BJ (cell line): ENCODE results near the gene RABAC1. TPM values are rescaled to one million over a fixed set of nuclear protein-coding genes. Genes with fewer than 3 reads are reported as not detected.
A peak's percentile ranks its signal among the peaks of the same experiment; 100 is the strongest.

Experiments
- CTCF ChIA-PET: fragments of 350-600 bp; formaldehyde crosslinking; extraction: SDS; loops from one replicate; lab custom pipeline; 2021; ENCODE audit warnings: antibody characterized with exemption, inconsistent platforms; lab: Yijun Ruan, JAX
- POLR2A ChIA-PET: fragments of 300-600 bp; sonication (Branson Sonifier 250); formaldehyde crosslinking; extraction: SDS; loops from one replicate; lab custom pipeline; 2021; ENCODE audit warnings: antibody characterized with exemption; lab: Charles Lee
- DNase-seq: peaks from one replicate; pipeline ENCODE4 v3.0.0-alpha.2; 2011; ENCODE audit warnings: low read depth
- H3K27me3 ChIP-seq: 2 replicates; pipeline ENCODE4 v1.6.0; 2011; ENCODE audit warnings: low read length; ENCODE audit not compliant: control insufficient read depth, insufficient read depth
- H3K36me3 ChIP-seq: 2 replicates; pipeline ENCODE4 v1.5.1; 2011; ENCODE audit warnings: low read length; ENCODE audit not compliant: control insufficient read depth, insufficient read depth
- H3K4me3 ChIP-seq: 2 replicates; pipeline ENCODE4 v1.5.1; 2011; ENCODE audit warnings: low read depth, mild to moderate bottlenecking, control low read depth, low read length
- polyA plus RNA-seq: library from polyadenylated mRNA; depleted of rRNA; stranded (reverse); fragments of >200 nt; gene quantifications from 2 replicates; pipeline ENCODE4 v1.2.3, GENCODE V29; 2011
- TF ChIP-seq, protein P1 (sequence below): IDR thresholded peaks from 2 replicates; pipeline ENCODE4 v1.5.1; 2011; ENCODE audit warnings: low read depth, mild to moderate bottlenecking, control low read depth, inconsistent platforms, low read length, moderate library complexity; ENCODE audit not compliant: insufficient read depth

Gene RABAC1
- polyA plus RNA-seq, 1 experiment, result 361 TPM

DNA sequence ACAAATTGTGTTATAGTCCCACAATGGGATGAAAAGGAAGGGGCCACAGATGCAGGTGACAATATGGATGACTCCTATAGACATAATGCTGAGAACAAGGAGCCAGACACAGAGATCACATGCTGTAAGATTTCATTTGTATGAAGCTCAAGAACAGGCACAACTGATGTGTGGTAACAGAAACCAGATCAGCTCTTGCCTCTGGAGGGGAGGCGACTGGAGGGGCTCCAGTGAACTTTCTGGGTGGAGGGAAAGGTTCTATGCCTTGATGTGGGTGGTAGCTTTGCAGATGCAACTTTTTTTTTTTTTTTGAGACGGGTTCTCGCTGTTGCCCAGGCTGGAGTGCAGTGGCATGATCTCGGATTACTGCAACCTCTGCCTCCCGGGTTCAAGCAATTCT lies 6.0 kb upstream of the RABAC1 start:
- ChIA-PET POLR2A (no interaction called here), CTCF (interaction anchor here (0.7 to 1.5 kb wide), 2 partner anchors 29 to 32 kb away, joined by 3 to 7 read pairs; partner anchors contain the start of gene ATP1A3)
- no peak for DNase-seq
- Histone ChIP-seq H3K27me3 (no peaks in the 10 kb centered on the region), H3K4me3 (no peak overlapping the region), H3K36me3 (no peaks in the 10 kb centered on the region)
- TF ChIP-seq, protein P1, sequence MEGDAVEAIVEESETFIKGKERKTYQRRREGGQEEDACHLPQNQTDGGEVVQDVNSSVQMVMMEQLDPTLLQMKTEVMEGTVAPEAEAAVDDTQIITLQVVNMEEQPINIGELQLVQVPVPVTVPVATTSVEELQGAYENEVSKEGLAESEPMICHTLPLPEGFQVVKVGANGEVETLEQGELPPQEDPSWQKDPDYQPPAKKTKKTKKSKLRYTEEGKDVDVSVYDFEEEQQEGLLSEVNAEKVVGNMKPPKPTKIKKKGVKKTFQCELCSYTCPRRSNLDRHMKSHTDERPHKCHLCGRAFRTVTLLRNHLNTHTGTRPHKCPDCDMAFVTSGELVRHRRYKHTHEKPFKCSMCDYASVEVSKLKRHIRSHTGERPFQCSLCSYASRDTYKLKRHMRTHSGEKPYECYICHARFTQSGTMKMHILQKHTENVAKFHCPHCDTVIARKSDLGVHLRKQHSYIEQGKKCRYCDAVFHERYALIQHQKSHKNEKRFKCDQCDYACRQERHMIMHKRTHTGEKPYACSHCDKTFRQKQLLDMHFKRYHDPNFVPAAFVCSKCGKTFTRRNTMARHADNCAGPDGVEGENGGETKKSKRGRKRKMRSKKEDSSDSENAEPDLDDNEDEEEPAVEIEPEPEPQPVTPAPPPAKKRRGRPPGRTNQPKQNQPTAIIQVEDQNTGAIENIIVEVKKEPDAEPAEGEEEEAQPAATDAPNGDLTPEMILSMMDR, result no peak

DNA sequence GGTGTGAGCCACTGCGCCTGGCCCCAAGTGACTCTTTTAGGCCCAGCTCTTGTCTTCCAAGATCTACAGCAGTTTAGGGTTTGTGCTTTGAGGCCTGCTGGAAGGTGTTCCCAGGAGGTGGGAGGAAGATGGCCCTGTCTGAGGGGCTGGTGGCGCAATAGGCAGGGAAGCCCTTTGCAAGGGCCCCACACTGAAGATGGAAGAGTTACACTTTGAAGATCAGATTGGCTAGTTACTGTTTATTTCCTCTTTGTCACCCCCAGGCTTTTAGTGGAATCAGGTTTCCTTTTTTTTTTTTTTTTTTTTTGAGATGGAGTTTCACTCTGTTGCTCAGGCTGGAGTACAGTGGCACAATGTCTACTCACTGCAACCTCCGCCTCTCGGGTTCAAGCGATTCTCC lies 1.9 kb upstream of the RABAC1 start:
- TF ChIP-seq, protein P1, result no peak
- POLR2A ChIA-PET, result interaction anchor here (0.6 kb wide), 1 partner anchor 103 kb away, joined by 4 read pairs; no protein-coding TSS in a partner anchor
- Histone ChIP-seq H3K36me3 (peaks cover 6% of the 10 kb centered on the region), H3K4me3 (no peak overlapping the region), H3K27me3 (no peaks in the 10 kb centered on the region)
- no peak for DNase-seq
- CTCF ChIA-PET, result interaction anchor here (1.3 to 1.5 kb wide), 2 partner anchors 65 to 74 kb away, joined by 3 to 5 read pairs; no protein-coding TSS in a partner anchor

DNA sequence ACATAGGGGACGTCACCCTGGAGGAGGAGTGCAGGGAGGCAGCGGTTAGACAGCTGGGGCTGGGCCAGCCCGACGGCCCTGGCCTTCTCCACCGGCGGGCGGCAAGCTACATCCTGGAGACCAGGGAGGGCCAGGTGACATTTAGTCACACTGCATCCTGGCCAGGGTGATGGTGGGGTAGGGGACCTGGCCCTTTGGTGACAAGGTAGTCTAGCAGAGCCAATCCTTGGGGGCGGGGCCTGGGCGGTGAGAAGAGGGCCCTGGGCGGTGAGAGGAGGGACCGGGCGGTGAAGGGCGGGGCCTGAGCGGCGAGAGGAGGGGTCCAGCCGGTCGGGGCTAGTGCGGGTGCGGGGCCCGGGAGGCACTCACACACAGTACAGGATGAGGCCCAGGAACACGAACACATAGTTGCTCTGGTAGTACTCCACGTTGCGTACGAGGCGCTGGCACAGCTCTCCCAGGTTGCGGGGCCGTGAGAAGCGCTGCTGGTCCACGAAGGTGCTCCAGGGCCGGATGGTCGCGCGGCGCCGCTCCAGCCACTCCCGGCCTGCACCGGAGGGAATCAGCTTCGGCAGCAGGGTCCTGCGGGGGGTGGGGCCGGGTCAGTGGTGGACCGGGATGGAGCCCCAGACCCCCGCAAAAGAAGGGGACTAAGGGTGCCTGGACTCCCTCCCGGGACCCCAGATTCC lies 610 bp downstream of the RABAC1 start:
- no peak for DNase-seq
- no peaks in the 10 kb centered on the region for H3K27me3 ChIP-seq
- TF ChIP-seq, protein P1, result no peak
- peaks cover 13% of the 10 kb centered on the region for H3K36me3 ChIP-seq
- ChIA-PET CTCF (interaction anchor here (0.6 to 3.6 kb wide), 13 partner anchors 12 to 227 kb away, joined by 3 to 20 read pairs (median 3); partner anchors contain the start of gene RPS19), POLR2A (interaction anchor here (0.6 to 0.7 kb wide), 2 partner anchors 10 to 12 kb away, joined by 3 read pairs; no protein-coding TSS in a partner anchor)
- H3K4me3 ChIP-seq, result peak overlapping the region; percentile 100

DNA sequence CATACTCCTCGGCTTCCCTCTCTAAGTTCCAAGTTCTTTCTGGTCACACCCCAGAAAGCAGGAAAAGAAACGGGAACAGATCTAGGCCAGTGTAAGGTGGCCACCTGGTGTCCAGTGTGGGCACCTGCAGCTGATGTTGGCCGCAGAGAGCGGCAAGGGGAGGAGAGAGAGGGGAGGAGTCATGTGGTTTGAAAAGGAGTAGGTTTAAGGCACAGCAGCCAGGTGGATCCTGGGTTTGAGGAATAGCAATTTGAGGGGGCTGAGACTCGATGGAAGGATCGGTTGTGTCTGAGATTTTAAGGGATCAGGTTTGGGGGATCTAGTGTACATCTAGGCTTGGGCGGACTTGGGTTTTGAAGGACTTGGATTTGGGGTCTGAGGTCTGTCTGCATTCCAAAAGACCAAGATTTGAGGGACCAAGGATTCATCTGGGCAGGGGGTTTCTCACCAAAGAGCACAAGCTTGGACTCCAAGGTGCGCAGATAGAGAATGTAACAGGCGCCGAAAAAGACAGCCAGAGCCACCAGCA lies 1.2 kb downstream of the RABAC1 start:
- TF ChIP-seq, protein P1, result peak; percentile 89
- ChIA-PET CTCF (interaction anchor here (0.6 to 3.6 kb wide), 15 partner anchors 11 to 227 kb away, joined by 3 to 20 read pairs (median 3); partner anchors contain the start of gene RPS19), POLR2A (interaction anchor here (0.6 kb wide), 1 partner anchor 12 kb away, joined by 3 read pairs; no protein-coding TSS in a partner anchor)
- Histone ChIP-seq H3K36me3 (peaks cover 13% of the 10 kb centered on the region), H3K27me3 (no peaks in the 10 kb centered on the region), H3K4me3 (peak overlapping the region; percentile 100)
- peak; percentile 26 for DNase-seq
